MM.1S (cell line): Measurements from ENCODE around the gene DNAH11.

Source experiments
- DNase-seq: peaks from one replicate; pipeline ENCODE4 v3.0.0-alpha.2; 2015
- H2AFZ ChIP-seq: fragments of 300-600 bp; sonication (generic); 2 replicates; pipeline ENCODE4 v1.6.0; 2016; ENCODE audit warnings: antibody characterized with exemption, low read length
- H3F3A ChIP-seq: fragments of 300-600 bp; sonication (generic); 2 replicates; pipeline ENCODE4 v1.6.1; 2016; ENCODE audit warnings: mild to moderate bottlenecking, antibody characterized with exemption, low read length, moderate library complexity, mixed read lengths; ENCODE audit not compliant: insufficient read depth
- H3K27ac ChIP-seq: fragments of 300-600 bp; sonication (generic); 2 replicates; pipeline ENCODE4 v1.5.1; 2016; ENCODE audit warnings: mild to moderate bottlenecking, low read length
- H3K27me3 ChIP-seq: fragments of 300-600 bp; sonication (generic); replicated peaks from 2 replicates; pipeline ENCODE4 v1.6.0; 2016; ENCODE audit warnings: low read length; ENCODE audit not compliant: insufficient read depth
- H3K36me3 ChIP-seq: fragments of 300-600 bp; sonication (generic); replicated peaks from 2 replicates; pipeline ENCODE4 v1.6.1; 2016; ENCODE audit warnings: mild to moderate bottlenecking, low read length, mixed read lengths; ENCODE audit not compliant: insufficient read depth
- H3K4me1 ChIP-seq: fragments of 300-600 bp; sonication (generic); 2 replicates; pipeline ENCODE4 v1.6.1; 2016; ENCODE audit warnings: low read length, mixed read lengths
- H3K4me2 ChIP-seq: fragments of 300-600 bp; sonication (generic); 2 replicates; pipeline ENCODE4 v1.6.0; 2016; ENCODE audit warnings: low read depth, low read length
- H3K4me3 ChIP-seq: fragments of 300-600 bp; sonication (generic); 2 replicates; pipeline ENCODE4 v1.5.1; 2016; ENCODE audit warnings: low read length, mixed read lengths
- H3K79me2 ChIP-seq: fragments of 300-600 bp; sonication (generic); 2 replicates; pipeline ENCODE4 v1.6.1; 2016; ENCODE audit warnings: mixed run types, low read length, mixed read lengths
- H3K9ac ChIP-seq: fragments of 300-600 bp; sonication (generic); 2 replicates; pipeline ENCODE4 v1.6.1; 2016; ENCODE audit warnings: low read length, mixed read lengths
- H3K9me2 ChIP-seq: fragments of 300-600 bp; sonication (generic); replicated peaks from 2 replicates; pipeline ENCODE4 v1.6.1; 2016; ENCODE audit warnings: mild to moderate bottlenecking, low read length, mixed read lengths; ENCODE audit not compliant: insufficient read depth
- H3K9me3 ChIP-seq: fragments of 300-600 bp; sonication (generic); replicated peaks from 2 replicates; pipeline ENCODE4 v1.6.1; 2016; ENCODE audit warnings: mild to moderate bottlenecking, low read length, mixed read lengths; ENCODE audit not compliant: insufficient read depth
- H4K20me1 ChIP-seq: fragments of 300-600 bp; sonication (generic); 2 replicates; pipeline ENCODE4 v1.6.1; 2016; ENCODE audit warnings: mild to moderate bottlenecking, low read length, moderate library complexity, mixed read lengths; ENCODE audit not compliant: insufficient read depth
- CTCF ChIP-seq: fragments of 300-600 bp; sonication (generic); IDR thresholded peaks from 2 replicates; pipeline ENCODE4 v1.5.1; 2016; ENCODE audit warnings: antibody characterized with exemption, low read length, mixed read lengths
- EZH2 ChIP-seq: fragments of 300-600 bp; sonication (generic); optimal IDR thresholded peaks from 2 replicates; pipeline ENCODE3; 2017; ENCODE audit warnings: low read depth, mild to moderate bottlenecking, antibody characterized with exemption, low read length, mixed read lengths
- EZH2phosphoT487 ChIP-seq: fragments of 300-600 bp; sonication (generic); IDR thresholded peaks from 2 replicates; pipeline ENCODE4 v1.6.1; 2018; ENCODE audit warnings: antibody characterized with exemption, low read length

The DNAH11 gene

DNA sequence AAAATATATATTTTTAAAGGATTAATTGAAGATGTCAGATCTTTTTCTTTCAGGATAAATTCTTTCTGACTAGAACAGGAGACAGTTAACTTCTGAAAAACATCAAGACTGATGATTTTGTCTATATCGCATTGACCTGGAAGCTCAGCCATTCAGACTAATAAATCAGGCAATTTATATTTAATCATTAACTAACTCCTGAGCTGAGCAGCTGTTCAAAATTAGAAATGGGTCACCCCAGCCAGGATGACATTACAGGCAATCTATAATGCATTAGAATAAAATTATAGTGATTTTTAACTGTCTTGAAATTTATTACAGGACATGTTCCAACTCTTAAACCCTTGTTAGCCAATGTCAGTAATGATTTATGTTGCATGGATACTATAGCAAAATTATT, 263.0 kb downstream of the DNAH11 start:
- no peaks in the 10 kb centered on the region for H3K9me3 ChIP-seq
- H3K79me2 ChIP-seq, result no peaks in the 10 kb centered on the region

GRCh38 chr7:21806388-21806787, 263.5 kb downstream of the DNAH11 start:
- Histone ChIP-seq H3K9me2 (no peaks in the 10 kb centered on the region), H3K4me3 (no peak overlapping the region), H3K36me3 (no peaks in the 10 kb centered on the region), H2AFZ (no peak overlapping the region), H3K9ac (no peak overlapping the region), H3K27ac (no peak overlapping the region), H3K27me3 (no peaks in the 10 kb centered on the region), H3K4me1 (no peaks in the 10 kb centered on the region), H3K4me2 (no peak overlapping the region), H3K9me3 (no peaks in the 10 kb centered on the region), H3K79me2 (no peaks in the 10 kb centered on the region), H4K20me1 (no peaks in the 10 kb centered on the region), H3F3A (no peaks in the 10 kb centered on the region)
- TF ChIP-seq EZH2phosphoT487 (no peak), CTCF (no peak), EZH2 (no peak)
- DNase-seq, result no peak

More for the DNA sequence above, 263.0 kb downstream of the DNAH11 start:
- DNase-seq, result no peak
- Histone ChIP-seq H3K9me2 (no peaks in the 10 kb centered on the region), H3K27ac (no peak overlapping the region), H4K20me1 (no peaks in the 10 kb centered on the region), H3K4me3 (no peak overlapping the region), H3F3A (no peaks in the 10 kb centered on the region), H3K4me2 (no peak overlapping the region), H3K4me1 (no peaks in the 10 kb centered on the region), H2AFZ (no peak overlapping the region), H3K9ac (no peak overlapping the region), H3K36me3 (no peaks in the 10 kb centered on the region), H3K27me3 (no peaks in the 10 kb centered on the region)
- TF ChIP-seq CTCF (no peak), EZH2 (no peak), EZH2phosphoT487 (no peak)

DNA sequence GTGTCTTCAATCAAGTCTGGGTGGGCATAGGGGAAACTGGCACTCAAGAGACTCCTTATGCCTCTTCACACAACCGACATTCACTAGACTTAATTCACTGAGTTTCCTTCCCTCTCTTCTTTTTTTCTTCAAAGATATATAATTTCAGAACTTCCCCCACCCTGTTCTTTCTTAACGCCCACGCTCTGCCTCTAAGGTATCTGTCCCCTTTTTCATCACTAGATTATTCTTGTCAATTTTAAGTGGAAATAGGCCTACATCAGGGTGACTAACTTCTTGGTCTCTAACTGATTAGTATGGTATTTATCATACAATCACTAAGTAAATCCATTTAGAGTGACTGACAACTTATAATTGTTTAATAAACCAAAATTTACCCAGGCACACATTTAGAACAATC, 276.2 kb downstream of the DNAH11 start:
- DNase-seq, result no peak
- TF ChIP-seq EZH2, result no peak
- no peak for TF ChIP-seq CTCF
- TF ChIP-seq EZH2phosphoT487, result no peak
- H2AFZ ChIP-seq, result no peak overlapping the region
- no peak overlapping the region for H3K4me2 ChIP-seq
- no peaks in the 10 kb centered on the region for H3K36me3 ChIP-seq
- no peaks in the 10 kb centered on the region for H3K9me2 ChIP-seq
- no peaks in the 10 kb centered on the region for H4K20me1 ChIP-seq
- H3K9ac ChIP-seq, result no peak overlapping the region
- H3K27ac ChIP-seq, result no peak overlapping the region
- no peaks in the 10 kb centered on the region for H3F3A ChIP-seq
- H3K4me1 ChIP-seq, result no peaks in the 10 kb centered on the region
- no peaks in the 10 kb centered on the region; the same call in 1 of the 2 replicates for H3K9me3 ChIP-seq
- H3K79me2 ChIP-seq, result no peaks in the 10 kb centered on the region
- H3K27me3 ChIP-seq, result no peaks in the 10 kb centered on the region
- no peak overlapping the region for H3K4me3 ChIP-seq
